Activated CD4-positive, alpha-beta T cell treated with anti-CD3 and anti-CD28 coated beads for 24 hours (primary cell): ENCODE data around the gene ALDH16A1.

Source experiments
- DNase-seq, 2 donors: peaks; one replicate each; pipeline ENCODE4 v3.0.0-alpha.2; 2020; ENCODE audit warnings: low read depth in 2 of 2

The ALDH16A1 gene

GRCh38 chr19:49488046-49488862 lies 35.2 kb downstream of the ALDH16A1 start:
- DNase-seq: no peak

GRCh38 chr19:49488863-49489537 lies 36.0 kb downstream of the ALDH16A1 start:
- no peak for DNase-seq

GRCh38 chr19:49489601-49490167 lies 36.7 kb downstream of the ALDH16A1 start:
- no peak for DNase-seq

GRCh38 chr19:49490287-49491029 lies 37.4 kb downstream of the ALDH16A1 start:
- DNase-seq: no peak

GRCh38 chr19:49491030-49491803 lies 38.2 kb downstream of the ALDH16A1 start:
- no peak for DNase-seq

- no peak for DNase-seq
Measured at GRCh38 chr19:49491804-49492572, 39.0 kb downstream of the ALDH16A1 start.

- no peak for DNase-seq
Measured at GRCh38 chr19:49492573-49493405, 39.8 kb downstream of the ALDH16A1 start.

- DNase-seq: no peak
Measured at GRCh38 chr19:49496574-49497008, 43.6 kb downstream of the ALDH16A1 start.

- DNase-seq: no peak
Measured at GRCh38 chr19:49497047-49497788, 44.2 kb downstream of the ALDH16A1 start.

- no peak for DNase-seq
Measured at GRCh38 chr19:49497789-49498103, 44.7 kb downstream of the ALDH16A1 start.

GRCh38 chr19:49498475-49498874 lies 45.5 kb downstream of the ALDH16A1 start:
- DNase-seq: no peak

GRCh38 chr19:49499030-49499670 lies 46.1 kb downstream of the ALDH16A1 start:
- no peak for DNase-seq

GRCh38 chr19:49502866-49503581 lies 50.0 kb downstream of the ALDH16A1 start:
- no peak for DNase-seq

GRCh38 chr19:49503582-49503962 lies 50.5 kb downstream of the ALDH16A1 start:
- no peak for DNase-seq

GRCh38 chr19:49506575-49507105 lies 53.6 kb downstream of the ALDH16A1 start:
- DNase-seq: no peak

GRCh38 chr19:49507803-49508494 lies 54.9 kb downstream of the ALDH16A1 start:
- no peak for DNase-seq
